ENCODE data around the gene DISC1.
"Not testable (repeated sequence)": the region's sequence is repeated elsewhere in the genome, so short reads cannot be mapped to it uniquely, and the experiment has no call there.

The DISC1 gene

GRCh38 chr1:231936983-231937775, 310.6 kb downstream of the DISC1 start:
- no peak for DNase-seq

- no peak for DNase-seq
These were observed 311.6 kb downstream of the DISC1 start for GRCh38 chr1:231938211-231938610.

- DNase-seq, result no peak
These were observed 312.1 kb downstream of the DISC1 start for GRCh38 chr1:231938711-231939110.

GRCh38 chr1:231939118-231939517, 312.5 kb downstream of the DISC1 start:
- no peak for DNase-seq

GRCh38 chr1:231940116-231940515, 313.5 kb downstream of the DISC1 start:
- DNase-seq, result no peak

- DNase-seq, result no peak
These were observed 314.1 kb downstream of the DISC1 start for GRCh38 chr1:231940701-231941100.

GRCh38 chr1:231943084-231943483, 316.5 kb downstream of the DISC1 start:
- no peak for DNase-seq

- DNase-seq, result not testable (repeated sequence)
These were observed 321.5 kb downstream of the DISC1 start for GRCh38 chr1:231948102-231948501.

- no peak for DNase-seq
These were observed 322.9 kb downstream of the DISC1 start for GRCh38 chr1:231949277-231950091.

- DNase-seq, result no peak
These were observed 323.9 kb downstream of the DISC1 start for GRCh38 chr1:231950331-231951128.

- no peak for DNase-seq
These were observed 324.8 kb downstream of the DISC1 start for GRCh38 chr1:231951374-231951773.

- DNase-seq, result no peak
These were observed 325.6 kb downstream of the DISC1 start for GRCh38 chr1:231952154-231952553.

GRCh38 chr1:231953660-231954059, 327.1 kb downstream of the DISC1 start:
- no peak for DNase-seq

GRCh38 chr1:231954751-231955150, 328.2 kb downstream of the DISC1 start:
- DNase-seq, result no peak

- no peak for DNase-seq
These were observed 330.8 kb downstream of the DISC1 start for GRCh38 chr1:231957359-231957758.

GRCh38 chr1:231958448-231958847, 331.9 kb downstream of the DISC1 start:
- DNase-seq, result no peak

- DNase-seq, result no peak
These were observed 332.8 kb downstream of the DISC1 start for GRCh38 chr1:231959225-231959884.

GRCh38 chr1:231961801-231962200, 335.2 kb downstream of the DISC1 start:
- not testable (repeated sequence) for DNase-seq

- no peak for DNase-seq
These were observed 336.0 kb downstream of the DISC1 start for GRCh38 chr1:231962636-231963035.

- no peak for DNase-seq
These were observed 337.7 kb downstream of the DISC1 start for GRCh38 chr1:231964241-231964640.

GRCh38 chr1:231964961-231965360, 338.4 kb downstream of the DISC1 start:
- DNase-seq, result peak; percentile 35

- no peak for DNase-seq
These were observed 339.0 kb downstream of the DISC1 start for GRCh38 chr1:231965615-231966014.

- no peak for DNase-seq
These were observed 340.4 kb downstream of the DISC1 start for GRCh38 chr1:231966983-231967382.
